DMS153 treated with DMSO at 0.1 percent for 48 hours (cell line): ENCODE measurements around the gene CHIC2.
"Not testable (repeated sequence)": the region's sequence is repeated elsewhere in the genome, so short reads cannot be mapped to it uniquely, and the experiment has no call there.

Experiments used
- DNase-seq: peaks from one replicate; lab custom pipeline; 2025; ENCODE audit not compliant: unreplicated experiment; lab: John Stamatoyannopoulos, UW

CHIC2 gene

DNA sequence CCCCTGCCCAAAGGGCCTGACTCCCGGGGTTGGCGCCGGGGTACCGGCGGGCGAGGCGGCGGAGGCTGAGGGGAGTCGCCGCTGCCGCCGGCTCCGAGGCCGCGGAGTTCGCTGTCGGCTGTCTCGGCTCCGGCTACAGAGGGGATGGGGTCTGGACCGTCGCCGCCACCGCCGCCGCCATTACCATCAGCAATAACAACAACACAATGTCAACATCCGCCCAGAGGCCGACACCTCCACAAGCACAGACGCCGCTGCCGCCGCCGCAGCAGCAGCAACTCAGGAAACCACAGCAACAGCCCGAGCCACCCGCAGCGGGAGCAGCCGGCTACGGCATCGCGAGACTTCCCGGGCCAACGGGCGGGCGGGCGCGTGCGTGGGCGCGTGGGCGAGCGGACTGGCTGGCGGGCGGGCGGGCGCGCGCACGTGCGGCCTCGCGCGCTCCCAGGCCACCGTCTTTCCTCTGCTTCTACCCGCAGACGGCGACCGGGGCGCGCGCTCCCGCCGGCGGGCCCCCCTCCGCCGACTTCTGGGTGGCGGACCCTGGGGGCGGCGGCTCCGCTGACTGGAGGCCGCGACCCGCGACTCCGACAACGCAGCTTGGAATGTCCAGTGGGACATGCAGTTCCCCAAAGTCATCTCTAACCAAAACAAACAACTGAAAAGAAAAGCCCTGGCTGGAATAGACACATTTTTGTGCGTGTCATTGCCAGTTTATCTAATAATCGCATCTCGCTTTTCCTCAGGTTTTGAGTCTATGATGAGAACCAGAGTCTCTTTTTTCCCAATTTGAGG lies at the start of gene CHIC2:
TSS of gene CHIC2 (minus strand) at position 289 of the 795 bp plus-strand sequence. CDS start 305 bp downstream, outside the sequence.
- DNase-seq, result peak; percentile 81

DNA sequence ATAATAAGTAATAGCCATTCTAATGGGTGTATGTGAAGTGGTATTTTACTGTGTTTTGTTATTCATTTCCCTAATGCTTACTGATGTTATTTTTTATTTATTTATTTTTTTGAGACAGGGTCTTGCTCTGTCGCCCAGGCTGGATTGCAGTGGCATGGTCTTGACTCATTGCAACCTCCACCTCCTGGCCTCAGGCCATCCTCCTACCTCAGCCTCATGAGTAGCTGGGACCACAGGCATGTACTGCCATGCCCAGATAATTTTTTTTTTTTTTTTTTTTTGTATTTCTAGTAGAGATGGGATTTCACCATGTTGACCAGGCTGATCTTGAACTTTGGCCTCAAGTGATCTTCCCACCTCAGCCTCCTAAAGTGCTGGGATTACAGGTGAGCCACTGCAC lies 48.8 kb upstream of the CHIC2 start:
- DNase-seq, result not testable (repeated sequence)

- no peak for DNase-seq
Observed at GRCh38 chr4:54110019-54110416, 45.6 kb upstream of the CHIC2 start.

- no peak for DNase-seq
Observed at GRCh38 chr4:54109241-54110018, 45.0 kb upstream of the CHIC2 start.

DNA sequence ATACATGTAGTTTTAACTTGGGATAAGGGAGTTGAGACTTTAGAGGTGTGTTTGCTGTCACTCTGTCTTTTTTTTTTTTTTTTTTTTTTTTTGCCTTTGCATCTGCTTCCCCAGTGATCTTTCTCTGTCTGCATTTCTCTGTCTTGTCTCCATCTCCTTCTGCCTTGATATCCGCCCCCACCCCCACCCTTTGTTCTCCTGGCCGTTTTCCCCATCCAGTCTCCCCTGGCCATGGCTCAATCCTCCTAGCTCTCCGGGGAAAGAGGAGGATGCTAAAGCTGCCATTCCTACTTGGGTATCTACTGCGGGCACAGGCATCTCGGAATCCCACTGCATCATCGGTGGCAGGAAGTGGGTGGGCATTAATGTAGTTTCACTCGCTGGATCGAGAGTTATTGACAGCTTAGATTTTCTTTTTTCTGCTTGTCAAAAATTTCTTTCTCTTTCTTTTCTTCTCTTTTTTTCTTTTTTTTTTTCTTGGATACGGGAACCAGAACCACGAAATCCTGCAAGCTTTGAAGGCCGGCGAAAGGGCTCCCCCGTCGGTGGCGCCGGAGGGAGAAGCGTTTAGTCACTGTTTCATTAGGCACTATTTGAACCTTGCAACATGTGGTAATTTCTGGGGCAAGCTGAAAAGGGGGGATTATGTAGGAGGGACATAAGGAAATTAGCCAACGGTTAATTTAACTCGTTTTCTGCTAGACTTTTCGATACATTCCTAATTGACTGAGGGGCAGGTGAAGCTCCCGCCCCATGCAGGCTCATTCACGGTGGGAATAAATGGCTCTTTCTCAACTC lies 43.7 kb upstream of the CHIC2 start:
- DNase-seq, result no peak

- no peak for DNase-seq
Observed at GRCh38 chr4:54104907-54105306, 40.5 kb upstream of the CHIC2 start.

DNA sequence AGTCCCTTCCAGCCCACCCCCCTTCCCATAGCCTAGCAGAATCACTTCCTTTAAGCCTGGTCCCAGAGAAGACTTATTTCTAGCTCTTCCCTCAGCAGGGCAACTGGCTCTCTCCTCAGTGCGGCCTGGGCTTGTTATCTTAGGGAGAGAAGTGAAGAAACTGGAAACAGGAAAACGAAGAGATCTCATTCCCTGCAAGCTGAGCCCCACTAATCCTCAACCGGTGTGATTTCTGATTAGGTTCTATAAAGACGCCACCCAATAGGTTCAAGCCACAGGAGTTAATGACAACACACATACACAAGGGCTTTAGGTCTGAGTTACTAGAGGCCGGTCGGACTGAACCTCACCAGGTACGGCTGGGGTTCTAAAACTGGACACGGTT lies 38.8 kb upstream of the CHIC2 start:
- DNase-seq, result no peak

GRCh38 chr4:54102531-54103106 lies 38.2 kb upstream of the CHIC2 start:
- DNase-seq, result no peak

DNA sequence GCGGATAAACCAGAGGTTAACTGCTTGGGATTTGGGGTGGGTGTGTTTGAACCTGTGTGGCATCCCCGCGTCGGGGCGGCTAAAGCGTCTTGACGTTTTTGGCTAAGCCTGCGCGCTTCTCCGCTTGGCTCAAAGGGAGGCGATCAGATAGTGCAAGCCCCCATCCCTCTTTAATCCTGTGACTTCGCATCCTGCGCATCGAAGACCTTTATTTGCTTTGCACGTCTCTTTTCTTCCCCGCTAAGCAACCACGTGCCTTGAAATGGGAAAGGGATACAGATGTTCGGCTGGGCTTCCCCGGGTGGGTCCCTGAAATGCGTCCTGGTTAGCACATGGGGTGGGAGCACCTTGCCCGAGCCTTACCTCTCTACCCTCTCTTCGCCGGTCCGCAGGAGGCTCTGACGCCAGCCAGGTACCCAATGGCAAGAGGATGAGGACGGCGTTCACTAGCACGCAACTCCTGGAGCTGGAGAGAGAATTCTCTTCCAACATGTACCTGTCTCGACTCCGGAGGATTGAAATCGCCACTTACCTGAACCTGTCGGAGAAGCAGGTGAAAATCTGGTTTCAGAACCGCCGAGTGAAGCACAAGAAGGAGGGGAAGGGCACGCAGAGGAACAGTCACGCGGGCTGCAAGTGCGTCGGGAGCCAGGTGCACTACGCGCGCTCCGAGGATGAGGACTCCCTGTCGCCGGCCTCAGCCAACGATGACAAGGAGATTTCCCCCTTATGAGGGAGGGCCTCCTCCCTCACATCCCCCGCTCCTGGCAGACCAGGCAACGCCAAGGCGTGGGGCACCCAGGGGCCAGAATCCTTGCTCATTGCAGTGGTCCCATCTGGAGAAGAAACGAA lies 37.0 kb upstream of the CHIC2 start:
- no peak for DNase-seq

GRCh38 chr4:54100595-54101189 lies 36.3 kb upstream of the CHIC2 start:
- DNase-seq, result no peak

- DNase-seq, result no peak
Observed at GRCh38 chr4:54099748-54100574, 35.6 kb upstream of the CHIC2 start, which contains the start of gene GSX2. GSX2 (plus strand) TSS chr4:54100163; CDS start chr4:54100345, 182 bp downstream.

GRCh38 chr4:54099287-54099747 lies 34.9 kb upstream of the CHIC2 start:
- no peak for DNase-seq

DNA sequence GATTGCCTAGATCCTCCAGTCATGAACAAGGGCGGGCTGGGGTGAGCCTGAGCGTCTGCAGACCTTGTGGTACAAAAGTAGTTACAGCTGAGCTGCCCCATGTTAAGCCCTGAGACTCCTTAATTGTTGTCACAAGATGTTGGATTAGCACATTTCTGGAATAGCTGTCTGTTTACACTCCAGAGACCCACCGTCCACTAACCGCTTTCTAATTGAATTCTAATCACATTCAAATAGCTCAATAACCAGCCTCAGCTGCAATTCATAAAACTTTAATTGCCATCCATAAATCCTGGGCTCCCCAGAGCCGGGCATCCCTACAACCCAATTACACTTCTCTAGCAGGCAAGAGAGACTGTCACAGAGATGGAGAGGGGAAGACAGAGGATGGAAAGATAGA lies 34.0 kb upstream of the CHIC2 start:
- DNase-seq, result no peak

GRCh38 chr4:54097152-54097551 lies 32.7 kb upstream of the CHIC2 start:
- no peak for DNase-seq

DNA sequence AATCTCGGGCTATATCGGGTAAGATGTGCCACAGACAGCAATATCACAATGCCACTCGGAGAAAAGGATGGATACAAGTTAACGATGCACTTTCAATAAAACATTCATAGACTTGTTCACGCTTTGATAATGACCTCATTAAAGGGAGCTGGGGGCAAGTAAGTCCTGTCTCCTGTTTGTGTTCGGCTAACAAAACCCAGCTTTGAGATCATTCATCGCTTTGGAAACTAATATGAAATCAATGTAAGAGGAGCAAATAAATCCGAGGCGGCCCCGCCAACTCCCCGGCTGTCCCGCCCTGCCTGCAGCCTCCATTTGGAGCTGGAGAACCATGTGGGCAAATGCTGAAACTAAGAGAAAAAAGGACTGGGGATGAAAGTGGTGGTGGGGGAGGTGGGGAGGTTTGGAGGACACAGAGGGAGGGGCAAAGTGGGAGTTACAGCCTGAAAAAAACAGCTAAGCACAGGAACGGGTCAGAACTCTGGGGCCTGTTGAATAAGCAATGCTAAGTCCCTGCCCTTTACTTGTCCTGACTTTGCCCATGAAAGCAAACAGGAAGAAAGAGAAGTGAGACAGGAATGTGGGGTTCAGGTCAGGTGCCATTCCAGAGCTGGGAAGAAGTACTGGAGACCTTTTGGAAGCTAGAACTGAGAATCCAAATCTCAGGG lies 32.0 kb upstream of the CHIC2 start:
- DNase-seq, result no peak

GRCh38 chr4:54095110-54095825 lies 30.9 kb upstream of the CHIC2 start:
- no peak for DNase-seq

GRCh38 chr4:54094451-54094850 lies 30.0 kb upstream of the CHIC2 start:
- no peak for DNase-seq
